GM18507 (cell line): ENCODE data around the gene CCL5.

Experiments
- DNase-seq: peaks from one replicate; pipeline ENCODE4 v3.0.0; 2011; ENCODE audit warnings: low read depth; ENCODE audit not compliant: insufficient read length; ENCODE audit errors: extremely low spot score
- FAIRE-seq: peaks from 2 replicates; lab custom pipeline; 2011; peaks lifted over from hg19 to GRCh38; lab: Jason Lieb, UNC

CCL5 gene

GRCh38 chr17:35841101-35841500 lies 39.1 kb downstream of the CCL5 start:
- no peak for DNase-seq
- FAIRE-seq: no peak

GRCh38 chr17:35825206-35825605 lies 55.0 kb downstream of the CCL5 start:
- DNase-seq: no peak
- FAIRE-seq: no peak
